HG02840 (cell line): ENCODE data around the gene MMP25.

ENCODE experiments used
- ATAC-seq: cut with Tn5 transposase; IDR thresholded peaks from one replicate; pipeline ENCODE4 v1.9.1; 2021; ENCODE audit warnings: mild to moderate bottlenecking, moderate library complexity, moderate number of reproducible peaks; ENCODE audit not compliant: unreplicated experiment, low FRiP score

The MMP25 gene

GRCh38 chr16:3088925-3089716 is 42.8 kb downstream of the MMP25 start:
- no peak for ATAC-seq

DNA sequence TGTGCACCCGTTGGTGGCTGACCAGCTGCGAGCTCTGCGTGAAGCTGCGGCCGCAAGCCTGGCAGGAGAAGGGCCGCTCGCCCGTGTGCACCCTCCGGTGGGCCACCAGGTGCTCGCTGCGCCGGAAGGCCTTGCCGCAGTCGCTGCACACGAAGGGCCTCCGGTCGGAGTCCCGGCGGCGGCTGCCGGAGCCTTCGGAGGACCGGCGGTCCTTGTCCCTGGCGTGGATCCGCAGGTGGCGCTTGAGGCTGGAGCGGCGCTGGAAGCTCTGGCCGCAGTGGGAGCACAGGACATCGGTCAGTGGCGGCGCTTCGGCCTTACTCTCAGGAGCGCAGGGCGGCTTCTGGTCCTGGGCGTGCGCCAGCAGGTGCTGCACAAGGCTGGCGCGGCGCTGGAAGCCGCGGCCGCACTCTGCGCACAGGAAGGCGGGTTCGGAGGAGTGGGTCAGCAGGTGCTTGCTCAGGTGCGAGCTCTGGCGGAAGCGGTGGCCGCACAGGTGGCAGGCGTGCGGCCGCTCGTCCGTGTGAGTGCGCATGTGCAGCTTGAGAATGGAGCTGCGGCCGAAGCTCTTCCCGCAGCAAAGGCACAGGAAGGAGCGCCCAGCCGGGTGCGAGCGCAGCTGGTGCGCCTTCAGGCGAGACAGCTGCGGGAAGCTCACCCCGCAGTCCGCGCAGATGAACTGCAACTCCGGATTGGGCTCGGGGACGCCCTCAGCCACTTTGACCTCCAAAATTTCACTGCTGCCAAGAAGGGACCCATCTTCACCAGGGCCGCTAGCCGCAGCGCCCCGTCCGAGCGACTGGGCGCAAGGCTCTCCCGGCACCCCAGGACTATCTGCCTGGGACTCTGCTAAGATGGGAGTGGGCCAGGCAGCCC is 43.6 kb downstream of the MMP25 start:
- no peak for ATAC-seq

DNA sequence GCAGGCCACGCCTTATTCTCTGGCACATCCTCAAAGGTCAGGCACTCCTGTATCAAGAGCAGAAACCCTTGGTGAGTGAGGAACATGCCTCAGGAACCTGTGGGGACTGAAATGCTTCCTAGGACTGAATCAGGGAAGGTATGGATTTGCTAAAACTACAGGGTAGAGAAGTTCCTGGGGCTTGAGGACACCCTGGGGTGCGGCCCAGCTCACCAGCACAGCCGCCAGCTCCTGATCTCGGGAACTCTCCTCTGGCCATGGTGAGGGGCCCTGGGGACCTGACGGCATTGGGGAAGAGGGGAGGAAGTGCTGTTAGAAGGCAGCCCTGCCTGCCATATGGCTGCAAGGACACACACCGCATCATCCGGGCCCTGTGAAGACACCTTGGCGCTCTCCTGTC is 45.2 kb downstream of the MMP25 start:
- ATAC-seq: no peak

GRCh38 chr16:3092501-3092941 is 46.2 kb downstream of the MMP25 start:
- no peak for ATAC-seq

DNA sequence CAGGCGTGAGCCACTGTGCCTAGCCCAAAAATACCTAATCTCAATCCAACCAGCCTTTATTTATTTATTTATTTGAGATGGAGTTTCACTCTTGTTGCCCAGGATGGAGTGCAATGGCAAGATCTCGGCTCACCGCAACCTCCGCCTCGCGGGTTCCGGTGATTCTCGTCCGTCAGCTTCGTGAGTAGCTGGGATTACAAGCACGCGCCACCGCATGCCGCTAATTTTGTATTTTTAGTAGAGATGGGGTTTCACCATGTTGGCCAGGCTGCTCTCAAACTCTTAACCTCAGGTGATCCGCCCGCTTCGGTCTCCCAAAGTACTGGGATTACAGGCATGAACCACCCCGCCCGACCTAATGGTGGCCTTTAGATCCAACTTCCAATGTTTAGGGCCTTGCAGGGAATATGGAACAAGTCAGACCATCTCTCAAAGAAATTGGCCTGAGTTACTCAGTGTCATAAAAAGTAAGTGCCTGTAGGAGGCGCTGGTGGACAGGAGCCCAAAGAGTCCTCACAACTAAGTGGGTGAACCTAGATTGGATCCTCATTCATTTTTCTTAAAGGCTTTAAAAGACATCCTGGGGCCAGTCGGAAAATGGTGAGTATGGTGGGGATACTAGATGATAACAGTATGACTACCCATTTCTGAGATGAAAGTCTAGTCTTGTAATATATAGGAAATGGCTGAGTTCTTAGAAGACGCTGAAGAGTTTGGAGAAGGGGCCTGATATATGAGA is 48.1 kb downstream of the MMP25 start:
- no peak for ATAC-seq

DNA sequence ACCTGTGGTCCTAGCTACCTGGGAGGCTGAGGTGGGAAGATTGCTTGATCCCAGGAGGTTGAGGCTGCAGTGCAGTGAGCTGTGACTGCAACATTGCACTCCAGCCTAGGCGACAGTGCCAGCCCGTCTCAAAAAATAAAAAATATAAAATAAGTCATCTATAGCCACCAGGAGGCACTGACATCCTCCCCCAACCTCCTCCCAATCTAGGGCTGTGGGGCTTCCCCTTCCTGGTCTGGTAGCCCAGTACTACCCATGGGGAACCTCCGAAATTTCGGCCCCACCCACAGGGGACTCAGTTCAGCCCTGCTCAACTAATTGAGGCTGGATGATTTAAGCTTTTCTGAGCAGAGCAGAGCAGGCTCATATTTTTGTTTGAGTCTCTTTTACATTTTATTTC is 49.5 kb downstream of the MMP25 start:
- no peak for ATAC-seq

DNA sequence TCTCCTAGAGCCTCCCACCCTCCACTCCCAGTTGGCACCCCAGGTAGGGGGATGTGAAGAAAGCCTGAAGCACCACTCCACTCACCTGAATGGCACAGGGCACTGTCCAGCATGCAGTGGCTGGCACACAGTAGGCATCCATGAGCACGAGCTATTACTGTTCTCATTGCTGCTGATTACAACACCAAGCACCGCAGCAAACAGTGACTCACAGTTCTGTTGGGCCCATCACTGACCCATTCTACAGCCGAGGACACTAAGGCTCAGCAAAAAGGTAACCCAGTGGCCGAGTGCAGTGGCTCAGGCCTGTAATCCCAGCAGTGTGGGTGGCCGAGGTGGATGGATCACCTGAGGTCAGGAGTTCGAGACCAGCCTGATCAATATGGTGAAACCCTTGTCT is 50.0 kb downstream of the MMP25 start:
- ATAC-seq: no peak

DNA sequence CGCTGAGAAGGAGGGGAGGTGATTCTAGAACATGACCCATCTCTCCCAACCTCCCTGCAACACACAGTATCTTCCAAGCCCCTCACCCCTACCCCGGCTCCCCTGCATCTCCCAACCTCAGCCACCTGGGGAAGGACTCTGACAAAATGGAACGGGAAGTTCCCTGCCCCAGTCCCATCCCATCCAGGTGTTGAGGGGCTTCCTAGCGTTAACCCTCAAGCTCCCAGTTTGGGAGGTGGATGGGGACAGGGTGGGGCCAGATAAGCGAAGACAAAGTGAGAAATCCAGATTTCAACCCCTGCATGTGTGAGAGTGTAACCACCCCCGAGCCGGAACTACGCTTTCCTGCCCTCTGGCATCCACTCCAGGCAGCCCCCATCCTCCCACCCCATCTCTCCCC is 50.9 kb downstream of the MMP25 start:
- no peak for ATAC-seq

DNA sequence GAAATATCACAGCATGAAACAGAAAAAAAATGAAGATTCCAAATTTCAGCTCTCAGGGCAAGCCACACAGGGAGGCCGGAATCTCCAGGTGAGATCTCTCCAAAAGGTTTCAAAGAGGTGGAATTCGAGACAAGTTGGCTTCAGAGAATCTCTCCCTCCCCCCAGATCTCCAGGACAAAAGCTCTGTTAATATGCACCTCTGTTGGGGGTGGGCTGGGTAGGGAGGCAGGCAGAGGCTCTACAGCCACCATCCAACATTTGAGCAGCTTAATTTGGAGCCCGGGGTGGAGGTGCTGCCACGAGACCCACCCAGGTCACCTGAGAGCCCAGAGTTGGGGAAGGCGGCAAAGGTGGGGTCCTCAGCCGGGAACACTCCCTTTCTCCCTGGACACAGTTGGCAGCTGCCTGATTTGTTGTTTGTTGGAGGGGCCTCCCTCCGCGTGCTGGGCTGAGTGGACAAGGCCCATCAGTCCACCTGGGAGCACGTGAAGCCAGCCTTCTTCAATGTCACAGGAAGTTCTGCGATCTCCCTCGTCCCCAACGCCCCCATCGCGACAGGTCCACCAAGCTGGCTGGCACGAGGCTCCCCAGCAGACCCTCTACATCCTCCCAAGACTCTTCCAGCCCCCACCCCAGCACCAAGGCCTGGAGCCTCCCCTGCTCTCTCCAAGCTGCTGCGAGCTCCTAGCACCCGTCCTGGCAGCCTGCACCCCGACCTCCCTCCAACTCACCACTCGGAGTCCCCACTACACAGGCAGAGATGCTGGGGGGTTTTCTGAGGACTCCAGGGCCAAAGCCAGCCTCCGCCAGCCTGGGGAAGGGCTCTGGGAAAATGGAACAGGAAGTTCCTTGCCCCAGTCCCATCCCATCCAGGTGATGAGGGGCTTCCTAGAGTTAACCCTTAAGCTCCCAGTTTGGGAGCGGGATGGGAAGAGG is 52.4 kb downstream of the MMP25 start, which contains the start of gene ZSCAN10:
Gene ZSCAN10 (minus strand): TSS at position 836 of the 936 bp plus-strand sequence. CDS start 6,357 bp downstream, outside the sequence.
- ATAC-seq: no peak

DNA sequence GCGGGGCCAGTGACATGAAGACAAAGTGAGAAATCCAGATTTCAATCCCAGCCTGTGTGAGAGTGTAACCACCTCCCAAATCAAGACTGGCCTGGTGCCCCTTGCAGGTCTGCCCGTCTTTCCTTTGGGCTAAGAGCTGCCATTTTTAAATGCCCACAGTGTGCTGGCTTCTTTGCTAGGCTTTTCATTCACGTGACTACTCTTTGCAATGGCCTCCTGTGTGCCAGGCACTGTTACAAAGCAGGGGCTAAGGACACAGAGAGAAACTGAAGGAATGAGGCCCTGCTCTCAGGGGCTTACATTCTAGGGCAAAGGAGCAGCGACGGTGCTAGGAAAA is 53.0 kb downstream of the MMP25 start:
- ATAC-seq: no peak

- no peak for ATAC-seq
Measured at GRCh38 chr16:3099732-3100499, 53.6 kb downstream of the MMP25 start.

DNA sequence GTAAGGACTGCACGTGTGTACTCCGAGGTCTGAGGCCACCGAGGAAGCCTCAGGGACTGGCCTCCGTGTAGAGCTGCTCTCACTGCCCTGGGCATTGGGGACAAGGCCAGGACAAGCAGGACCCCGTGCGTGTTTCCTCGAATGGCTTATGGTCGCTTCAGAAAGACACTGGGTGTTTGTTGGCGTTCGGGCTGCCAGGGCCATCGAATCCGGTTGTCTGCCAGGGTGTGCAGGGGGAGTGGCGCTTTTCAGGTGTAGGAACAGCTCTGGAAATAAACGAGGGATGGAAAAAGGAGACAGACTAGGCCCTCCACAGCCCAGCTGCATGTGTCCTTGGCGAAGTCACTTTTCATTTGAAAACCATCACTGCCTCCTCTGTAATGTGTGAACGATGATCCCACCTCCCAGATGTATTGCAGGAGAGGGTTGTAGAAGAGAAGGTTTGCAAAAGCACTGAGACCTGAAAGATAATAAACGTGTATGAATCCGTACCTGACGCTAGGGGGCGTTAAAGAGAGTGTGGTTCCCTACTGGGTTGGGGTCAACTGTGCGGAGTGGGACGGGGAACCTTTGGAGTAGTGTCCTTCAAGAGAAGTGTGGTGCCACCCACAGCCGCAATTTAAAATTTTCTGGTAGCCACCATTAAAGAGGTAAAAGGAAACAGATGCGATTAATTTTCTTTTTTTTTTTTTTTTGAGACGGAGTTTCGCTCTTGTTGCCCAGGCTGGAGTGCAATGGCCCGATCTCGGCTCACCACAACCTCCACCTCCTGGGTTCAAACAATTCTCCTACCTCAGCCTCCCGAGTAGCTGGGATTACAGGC is 54.9 kb downstream of the MMP25 start:
- no peak for ATAC-seq

DNA sequence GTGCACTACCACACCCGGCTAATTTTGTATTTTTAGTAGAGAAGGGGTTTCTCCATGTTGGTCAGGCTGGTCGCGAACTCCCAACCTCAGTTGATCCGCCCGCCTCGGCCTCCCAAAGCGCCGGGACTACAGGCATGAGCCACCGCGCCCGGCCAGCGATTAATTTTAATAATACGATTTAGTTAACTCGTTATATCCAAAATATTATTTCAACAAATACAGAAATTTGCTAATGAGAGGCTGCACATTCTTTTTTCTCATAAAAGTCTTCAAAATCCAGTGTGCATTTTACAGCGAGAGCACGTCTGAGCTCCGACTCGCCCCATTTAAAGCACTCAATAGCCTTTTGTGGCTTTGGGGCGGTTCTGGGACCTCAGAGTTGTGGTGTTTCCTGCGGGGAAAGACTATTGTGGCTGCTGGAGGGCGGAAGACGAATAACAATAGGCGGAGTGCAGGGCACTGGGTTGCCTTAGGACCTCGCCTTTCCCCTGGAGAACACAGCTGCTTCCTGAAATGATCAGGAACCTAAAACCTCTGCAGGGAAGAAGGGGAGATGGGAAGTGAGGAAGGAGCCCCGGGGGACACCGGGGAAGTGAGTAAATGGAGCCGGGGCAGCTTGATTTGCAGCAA is 55.6 kb downstream of the MMP25 start:
- ATAC-seq: no peak

DNA sequence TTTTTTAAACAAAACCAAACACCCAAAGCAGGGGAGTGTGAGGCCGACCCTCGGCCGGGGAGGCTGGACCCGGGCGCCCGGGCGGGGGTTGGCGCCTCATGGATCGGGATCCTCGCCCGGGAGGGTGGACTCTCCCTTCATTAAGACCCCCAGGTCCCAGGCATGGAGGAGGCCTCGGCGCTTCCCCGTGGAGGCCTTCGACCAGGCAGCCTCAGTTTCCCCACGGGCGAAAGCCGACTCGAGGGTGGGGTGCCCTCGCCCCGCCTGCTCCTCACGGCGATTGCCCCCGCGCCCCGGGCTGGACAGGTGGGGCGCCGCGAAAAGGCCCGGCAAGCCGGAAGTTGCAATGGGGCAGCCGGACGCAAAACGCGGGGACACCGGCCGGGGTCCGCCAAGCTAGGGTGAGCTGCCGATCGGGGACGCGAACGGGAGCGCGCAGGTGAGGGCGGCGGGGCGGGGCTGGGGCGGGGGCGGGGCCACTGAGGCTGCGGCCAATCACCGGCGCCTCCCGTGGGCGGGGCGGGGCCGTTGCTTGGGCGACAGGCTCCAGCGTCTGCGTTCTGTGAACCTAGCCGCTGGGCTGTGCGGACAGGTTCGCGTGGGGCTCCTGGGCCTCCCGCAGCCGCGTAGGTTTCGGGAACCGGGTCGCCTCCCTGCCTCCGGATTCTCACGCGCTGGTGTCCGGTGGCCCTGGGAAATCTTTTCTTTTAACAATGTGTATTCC is 60.0 kb downstream of the MMP25 start:
- peak; percentile 75 for ATAC-seq
